Heart left ventricle (tissue), 16 donors: Measurements from ENCODE around the gene THBD. TPM values are rescaled to one million over a fixed set of nuclear protein-coding genes. Genes with fewer than 3 reads are reported as not detected.
"Not testable (repeated sequence)": the region's sequence is repeated elsewhere in the genome, so short reads cannot be mapped to it uniquely, and the experiment has no call there.

Source experiments
- ATAC-seq, 4 donors: fragments of 200-7000 bp; cut with Tn5 transposase; one replicate each; pipeline ENCODE4 v1.9.1; 2020 to 2022; ENCODE audit warnings: moderate library complexity in 4 of 4, mild to moderate bottlenecking in 3 of 4, moderate number of reproducible peaks in 1 of 4
- DNase-seq, 5 donors: peaks; one replicate each; pipeline ENCODE4 v3.0.0-alpha.2; 2020
- H3K27ac ChIP-seq, 12 donors: fragments of 200-600 bp; sonication (generic) in 4 of 12; one replicate each; pipeline versions ENCODE4 v1.5.0 to v1.8.0; 2016 to 2022; ENCODE audit warnings: mild to moderate bottlenecking in 2 of 12
- H3K27me3 ChIP-seq, 9 donors: fragments of 200-600 bp; sonication (generic) in 2 of 9; one replicate each; pipeline versions ENCODE4 v1.5.1 to v1.8.0; 2016 to 2022; ENCODE audit warnings: mild to moderate bottlenecking in 3 of 9
- H3K36me3 ChIP-seq, 9 donors: fragments of 200-600 bp; sonication (generic) in 2 of 9; one replicate each; pipeline versions ENCODE4 v1.5.0 to v1.8.0; 2018 to 2022; ENCODE audit warnings: mild to moderate bottlenecking in 2 of 9
- H3K4me1 ChIP-seq, 12 donors: fragments of 200-600 bp; sonication (generic) in 4 of 12; one replicate each; pipeline versions ENCODE4 v1.5.0 to v1.8.0; 2016 to 2022; ENCODE audit warnings: mild to moderate bottlenecking in 3 of 12
- H3K4me3 ChIP-seq, 12 donors: fragments of 200-600 bp; sonication (generic) in 4 of 12; one replicate each; pipeline versions ENCODE4 v1.5.0 to v1.8.0; 2017 to 2022; ENCODE audit warnings: mild to moderate bottlenecking in 9 of 12, moderate library complexity in 4 of 12
- H3K9me3 ChIP-seq, 12 donors: fragments of 200-600 bp; sonication (generic) in 4 of 12; one replicate each; pipeline versions ENCODE4 v1.5.0 to v1.8.0; 2016 to 2022; ENCODE audit warnings: mild to moderate bottlenecking in 1 of 12
- CTCF ChIP-seq, 12 donors: fragments of 200-600 bp; sonication (generic) in 4 of 12; IDR thresholded peaks; one replicate each; pipeline versions ENCODE4 v1.5.0 to v1.8.0; 2018 to 2022; ENCODE audit warnings: antibody characterized with exemption in 12 of 12, mild to moderate bottlenecking in 5 of 12
- POLR2A ChIP-seq, 2 donors: fragments of 450-650 bp; IDR thresholded peaks; one replicate each; pipeline ENCODE4 v1.6.1; 2017; ENCODE audit warnings: antibody characterized with exemption in 2 of 2, mild to moderate bottlenecking in 2 of 2, moderate library complexity in 2 of 2
- WGBS, 4 donors: extraction: QIAGEN DNeasy Blood & Tissue Kit in 2 of 4; methylation state at CpG; one replicate each; pipeline versions ENCODE4 v1.1.5 to v1.1.7; 2013 to 2018; 5-methylcytosine and 5-hydroxymethylcytosine counted together
- intact Hi-C, 10 donors: fragments of 100-400 bp; cut with DNase I; formaldehyde crosslinking; loops; one replicate each; pipeline versions ENCODE4 v1.11.1 to v1.14.2; 2022
- polyA plus RNA-seq, 2 donors: library from polyadenylated mRNA; stranded (reverse); fragments of 200-250 nt; gene quantifications; one replicate each; pipeline ENCODE4 v1.2.3, GENCODE V29; 2013
- total RNA-seq, 9 donors: library from RNA; depleted of rRNA in 2 of 9; stranded (reverse); fragments of >200 nt in 2 of 9; fragmentation: NEBNext Ultra II Directional in 3 of 9; extraction: Animal tissue kit (Norgen Biotek cat#: 25700) in 3 of 9; gene quantifications; one replicate each; pipeline versions ENCODE4 v1.1.0 to v1.2.4, GENCODE V29; 2016 to 2023
- donor health status: ischemic (EF 13 %, LVEDD 7.1; RV severe dilation, severe dysfunction).
- donor health status: healthy with polysubstance abuse.
- donor health status: DM: no; HTN: yes; CAD: no.
- donor health status: DM: no; HTN: no; CAD: no.
- donor health status: ischemic (EF 25% LVEDD 6.9; RV normal size, moderate dysfunction).
- donor health status: ischemic (EF 25% LVEDD 5.7; RV mildly dilated, moderate dysfunction).
- donor health status: healthy.
- donor health status: DM: yes; HTN: yes; CAD: no.
- donor health status: ischemic (EF 35%, LVEDD 5.7; RV mildly dilated, moderate dysfunction).
- donor health status: nonischemic (EF 11% LVEDD 7.7; RV severe dilation, severe dysfunction).
- donor health status: DM: yes; HTN: yes; CAD: no.
- donor health status: PGD.
- donor health status: ischemic (EF 29% LVEDD 5.4; RV normal size, mild dysfunction).
- donor health status: nonischemic (EF 23%, LVEDD 6.1; RV moderate dilation, normal function).

THBD gene
- total and polyA plus RNA-seq, 11 donors: 8.2 to 70.9 (median 19.9) TPM

GRCh38 chr20:23028392-23028791 is 21.1 kb downstream of the THBD start:
- TF ChIP-seq POLR2A (IDR thresholded peaks at IDR 0.05) (no peak), CTCF (IDR thresholded peaks at IDR 0.05) (no peak)
- Histone ChIP-seq H3K4me1 (peaks cover 0 to 33% (median 7%) of the 10 kb centered on the region in 12 donors), H3K27me3 (peaks cover 0 to 6% (median 0%) of the 10 kb centered on the region in 9 donors), H3K9me3 (no peaks in the 10 kb centered on the region), H3K27ac (peak overlapping the region in 1 of 12 donors; percentile 8), H3K36me3 (no peaks in the 10 kb centered on the region), H3K4me3 (no peak overlapping the region)
- intact Hi-C loops: no loop called here
- DNase-seq: no peak
- no peak for ATAC-seq
- 65 to 84% (median 69%) methylated on average over 3 of the region's 3 CpGs for WGBS, 4 donors

- TF ChIP-seq CTCF (IDR thresholded peaks at IDR 0.05): no peak
- no peak for DNase-seq
- peaks cover 0 to 31% (median 5%) of the 10 kb centered on the region in 12 donors for H3K4me1 ChIP-seq
- intact Hi-C loops: no loop called here
- peak in 2 of 4 donors; percentile 38 to 56 for ATAC-seq
- 83 to 100% (median 94%) methylated on average over 1 of the region's 1 CpG for WGBS, 4 donors
- H3K27me3 ChIP-seq: peaks cover 0 to 6% (median 0%) of the 10 kb centered on the region in 9 donors
- H3K27ac ChIP-seq: no peak overlapping the region
- H3K9me3 ChIP-seq: no peaks in the 10 kb centered on the region
- no peak overlapping the region for H3K4me3 ChIP-seq
- no peaks in the 10 kb centered on the region for H3K36me3 ChIP-seq
Measured at GRCh38 chr20:23027721-23028120, 21.8 kb downstream of the THBD start.

- peak in 1 of 5 donors; percentile 50 for DNase-seq
- 86 to 89% (median 87%) methylated on average over 14 of the region's 14 CpGs for WGBS, 4 donors
- H3K4me3 ChIP-seq, intact Hi-C loops, H3K36me3 ChIP-seq, H3K27ac ChIP-seq, ATAC-seq, H3K9me3 ChIP-seq, H3K27me3 ChIP-seq: not testable (repeated sequence)
- H3K4me1 ChIP-seq: peaks cover 0 to 26% (median 0%) of the 10 kb centered on the region in 12 donors
Measured at GRCh38 chr20:23025503-23025902, 24.0 kb downstream of the THBD start.

GRCh38 chr20:23024701-23025100 is 24.8 kb downstream of the THBD start:
- intact Hi-C loops: no loop called here
- Histone ChIP-seq H3K36me3 (no peaks in the 10 kb centered on the region), H3K4me1 (peaks cover 0 to 22% (median 0%) of the 10 kb centered on the region in 12 donors), H3K4me3 (no peak overlapping the region), H3K27ac (no peak overlapping the region), H3K27me3 (peaks cover 0 to 4% (median 0%) of the 10 kb centered on the region in 9 donors), H3K9me3 (no peaks in the 10 kb centered on the region)
- TF ChIP-seq POLR2A (IDR thresholded peaks at IDR 0.05) (no peak), CTCF (IDR thresholded peaks at IDR 0.05) (no peak)
- DNase-seq (no peak), ATAC-seq (no peak)
- 81 to 89% (median 82%) methylated on average over 3 of the region's 3 CpGs for WGBS, 4 donors

- ATAC-seq: no peak
- no peak for DNase-seq
- H3K9me3 ChIP-seq: no peaks in the 10 kb centered on the region
- intact Hi-C loops: no loop called here
- no peak overlapping the region for H3K27ac ChIP-seq
- 93 to 97% (median 96%) methylated on average over 10 of the region's 10 CpGs for WGBS, 4 donors
- no peaks in the 10 kb centered on the region for H3K27me3 ChIP-seq
- H3K4me3 ChIP-seq: no peak overlapping the region
- TF ChIP-seq POLR2A (IDR thresholded peaks at IDR 0.05) (no peak), CTCF (IDR thresholded peaks at IDR 0.05) (no peak)
- peaks cover 0 to 15% (median 0%) of the 10 kb centered on the region in 12 donors for H3K4me1 ChIP-seq
- H3K36me3 ChIP-seq: no peaks in the 10 kb centered on the region
Measured at GRCh38 chr20:23023621-23024177, 25.8 kb downstream of the THBD start.
